ENCODE measurements around the gene LCN9. TPM values are rescaled to one million over a fixed set of nuclear protein-coding genes. Genes with fewer than 3 reads are reported as not detected.

The LCN9 gene
- total and polyA plus RNA-seq, 9 of the 15 experiments (the other 6 are each of a cell fraction or from before 2014, with no cell fraction given) = not detected

GRCh38 chr9:135661816-135662560 lies 1.1 kb upstream of the LCN9 start:
- Histone ChIP-seq H3K4me2 (ENCODE audit: insufficient read depth, low read length) (no peak overlapping the region), H3K4me1 (replicated peaks in 1 of 2; ENCODE audit: control insufficient read depth in 2 of 2, insufficient read depth in 2 of 2, low read length in 2 of 2) (no peaks in the 10 kb centered on the region), H4K20me1 (replicated peaks; ENCODE audit: control insufficient read depth, insufficient read depth, low read length) (peaks cover 7% of the 10 kb centered on the region), H3K9ac (ENCODE audit: insufficient read depth in 1 of 2, low read depth in 2 of 2, low read length in 2 of 2) (no peak overlapping the region), H3K4me3 (no peak overlapping the region), H3K79me2 (ENCODE audit: control insufficient read depth, insufficient read depth, low read length) (no peaks in the 10 kb centered on the region), H3K27me3 (ENCODE audit: control insufficient read depth in 2 of 2, insufficient read depth in 2 of 2, low read length in 2 of 2) (peaks cover 49 to 86% of the 10 kb centered on the region in 2 experiments), H3K9me1 (ENCODE audit: control insufficient read depth, insufficient read depth, low read length) (no peaks in the 10 kb centered on the region), H2AFZ (ENCODE audit: low read depth, low read length) (no peak overlapping the region), H3K36me3 (ENCODE audit: control insufficient read depth, insufficient read depth, low read length) (no peaks in the 10 kb centered on the region), H3K27ac (ENCODE audit: extremely low read depth, low read depth, low read length) (no peak overlapping the region), H3K9me3 (replicated peaks; ENCODE audit: control insufficient read depth, insufficient read depth, low read depth, low read length) (no peaks in the 10 kb centered on the region)
- 2% methylated on average over 17 of the region's 19 CpGs for WGBS (ENCODE audit: insufficient coverage, low coverage, missing lambda C conversion rate)
- CTCF ChIA-PET (ENCODE audit: low intra/inter-chr PET ratio) = no interaction called here
- POLR2A ChIA-PET = no interaction called here
- in situ Hi-C loops (cut with MboI) (no loop called here), intact Hi-C loops (cut with micrococcal nuclease) (no loop called here)
- no peak for DNase-seq (ENCODE audit: extremely low read depth in 1 of 4, low spot score in 3 of 4)
- TF ChIP-seq THRA (IDR thresholded peaks at IDR 0.05) = no peak
- no peak for TF ChIP-seq U2AF1 (optimal IDR thresholded peaks at IDR 0.05; ENCODE audit: low read depth, low read length)
- TF ChIP-seq LCOR (CRISPR knock-in tag; IDR thresholded peaks at IDR 0.05) = no peak
- TF ChIP-seq TAL1 (IDR thresholded peaks at IDR 0.05) = no peak
- TF ChIP-seq C11orf30 (IDR thresholded peaks at IDR 0.05; ENCODE audit: low read depth) = no peak
- TF ChIP-seq HDAC8 (tag; IDR thresholded peaks at IDR 0.05) = no peak
- no peak for TF ChIP-seq ADNP (tag; IDR thresholded peaks at IDR 0.05)
- BruUV-seq (replicated peaks) = no TSS peak
- FAIRE-seq = no peak
- no peak for ATAC-seq

All from K562 (cell line).